Mucosa of rectum (tissue), 2 donors: Measurements from ENCODE around the gene MAPK1.
A peak's percentile ranks its signal among the peaks of the same experiment; 100 is the strongest.
"Not testable (repeated sequence)": the region's sequence is repeated elsewhere in the genome, so short reads cannot be mapped to it uniquely, and the experiment has no call there.

Source experiments
- H3K27ac ChIP-seq, 2 donors: one replicate each; pipeline ENCODE4 v1.7.0; 2013; ENCODE audit warnings: inconsistent platforms in 2 of 2, low read depth in 2 of 2, low read length in 2 of 2
- H3K27me3 ChIP-seq, 2 donors: one replicate each; pipeline ENCODE4 v1.7.0; 2013; ENCODE audit warnings: low read length in 2 of 2; ENCODE audit not compliant: control insufficient read depth in 2 of 2, insufficient read depth in 2 of 2
- H3K36me3 ChIP-seq, 2 donors: one replicate each; pipeline ENCODE4 v1.7.0; 2013; ENCODE audit warnings: low read length in 2 of 2; ENCODE audit not compliant: control insufficient read depth in 2 of 2, insufficient read depth in 2 of 2
- H3K4me1 ChIP-seq, 2 donors: one replicate each; pipeline ENCODE4 v1.7.0; 2013; ENCODE audit warnings: low read length in 2 of 2, mild to moderate bottlenecking in 1 of 2; ENCODE audit not compliant: control insufficient read depth in 2 of 2, insufficient read depth in 2 of 2
- H3K4me3 ChIP-seq, 2 donors: one replicate each; pipeline ENCODE4 v1.7.0; 2013; ENCODE audit warnings: low read length in 2 of 2
- H3K9ac ChIP-seq, 2 donors: one replicate each; pipeline ENCODE4 v1.7.0; 2013; ENCODE audit warnings: low read length in 2 of 2, low read depth in 1 of 2, mild to moderate bottlenecking in 1 of 2
- H3K9me3 ChIP-seq, 2 donors: one replicate each; pipeline ENCODE4 v1.7.0; 2013; ENCODE audit warnings: low read length in 2 of 2; ENCODE audit not compliant: control insufficient read depth in 2 of 2
- donor health status: healthy.
- donor health status: Normal muscosa, but diverticular disease.

The MAPK1 gene

GRCh38 chr22:21848057-21848456, 19.4 kb downstream of the MAPK1 start:
- not testable (repeated sequence) for H3K4me1 ChIP-seq, H3K27ac ChIP-seq, H3K9me3 ChIP-seq, H3K27me3 ChIP-seq, H3K36me3 ChIP-seq, H3K9ac ChIP-seq, H3K4me3 ChIP-seq

- no peaks in the 10 kb centered on the region for H3K4me1 ChIP-seq
These were observed 21.6 kb downstream of the MAPK1 start for GRCh38 chr22:21845558-21846453.

GRCh38 chr22:21842946-21843345, 24.5 kb downstream of the MAPK1 start:
- Histone ChIP-seq H3K4me3 (no peak overlapping the region), H3K4me1 (no peaks in the 10 kb centered on the region), H3K36me3 (no peaks in the 10 kb centered on the region), H3K27me3 (no peaks in the 10 kb centered on the region), H3K9ac (no peak overlapping the region), H3K27ac (no peak overlapping the region), H3K9me3 (no peaks in the 10 kb centered on the region)

More at GRCh38 chr22:21845558-21846453, 21.6 kb downstream of the MAPK1 start:
- Histone ChIP-seq H3K4me3 (no peak overlapping the region), H3K9me3 (no peaks in the 10 kb centered on the region), H3K27ac (no peak overlapping the region), H3K27me3 (no peaks in the 10 kb centered on the region), H3K36me3 (no peaks in the 10 kb centered on the region), H3K9ac (no peak overlapping the region)

- no peak overlapping the region for H3K9ac ChIP-seq
- H3K4me1 ChIP-seq, result peaks cover 0 to 4% of the 10 kb centered on the region in 2 donors
- H3K36me3 ChIP-seq, result no peaks in the 10 kb centered on the region
- H3K27ac ChIP-seq, result no peak overlapping the region
- no peak overlapping the region for H3K4me3 ChIP-seq
- no peaks in the 10 kb centered on the region for H3K27me3 ChIP-seq
- no peaks in the 10 kb centered on the region for H3K9me3 ChIP-seq
These were observed 26.0 kb downstream of the MAPK1 start for GRCh38 chr22:21841422-21841821.

GRCh38 chr22:21840236-21840823, 27.1 kb downstream of the MAPK1 start:
- H3K9me3 ChIP-seq, result no peaks in the 10 kb centered on the region
- H3K9ac ChIP-seq, result no peak overlapping the region
- no peaks in the 10 kb centered on the region for H3K27me3 ChIP-seq
- no peak overlapping the region for H3K27ac ChIP-seq
- no peak overlapping the region for H3K4me3 ChIP-seq
- peaks cover 0 to 4% of the 10 kb centered on the region in 2 donors for H3K4me1 ChIP-seq
- no peaks in the 10 kb centered on the region for H3K36me3 ChIP-seq

GRCh38 chr22:21839765-21840140, 27.7 kb downstream of the MAPK1 start:
- Histone ChIP-seq H3K9ac (no peak overlapping the region), H3K36me3 (no peaks in the 10 kb centered on the region), H3K9me3 (no peaks in the 10 kb centered on the region), H3K27me3 (no peaks in the 10 kb centered on the region), H3K27ac (no peak overlapping the region), H3K4me1 (peaks cover 0 to 4% of the 10 kb centered on the region in 2 donors), H3K4me3 (no peak overlapping the region)

- H3K4me1 ChIP-seq, result not testable (repeated sequence)
These were observed 28.2 kb downstream of the MAPK1 start for GRCh38 chr22:21839104-21839764.

GRCh38 chr22:21837248-21837979, 30.0 kb downstream of the MAPK1 start:
- Histone ChIP-seq H3K27me3 (no peaks in the 10 kb centered on the region), H3K4me3 (no peak overlapping the region), H3K27ac (peak overlapping the region in 1 of 2 donors; percentile 43), H3K9ac (no peak overlapping the region), H3K4me1 (peaks cover 0 to 4% of the 10 kb centered on the region in 2 donors), H3K9me3 (no peaks in the 10 kb centered on the region), H3K36me3 (no peaks in the 10 kb centered on the region)

More at GRCh38 chr22:21839104-21839764, 28.2 kb downstream of the MAPK1 start:
- not testable (repeated sequence) for H3K27me3 ChIP-seq, H3K36me3 ChIP-seq, H3K9me3 ChIP-seq, H3K9ac ChIP-seq, H3K4me3 ChIP-seq, H3K27ac ChIP-seq

GRCh38 chr22:21836486-21836885, 31.0 kb downstream of the MAPK1 start:
- H3K4me1 ChIP-seq, H3K9ac ChIP-seq, H3K9me3 ChIP-seq, H3K4me3 ChIP-seq, H3K27me3 ChIP-seq, H3K36me3 ChIP-seq, H3K27ac ChIP-seq: not testable (repeated sequence)
